GM21360 (cell line): ENCODE results near the gene PCDHA2.
"Not testable (repeated sequence)": the region's sequence is repeated elsewhere in the genome, so short reads cannot be mapped to it uniquely, and the experiment has no call there.

Experiments used
- ATAC-seq: cut with Tn5 transposase; IDR thresholded peaks from one replicate; pipeline ENCODE4 v1.9.1; 2021; ENCODE audit warnings: mild to moderate bottlenecking, moderate library complexity; ENCODE audit not compliant: unreplicated experiment

The PCDHA2 gene

DNA sequence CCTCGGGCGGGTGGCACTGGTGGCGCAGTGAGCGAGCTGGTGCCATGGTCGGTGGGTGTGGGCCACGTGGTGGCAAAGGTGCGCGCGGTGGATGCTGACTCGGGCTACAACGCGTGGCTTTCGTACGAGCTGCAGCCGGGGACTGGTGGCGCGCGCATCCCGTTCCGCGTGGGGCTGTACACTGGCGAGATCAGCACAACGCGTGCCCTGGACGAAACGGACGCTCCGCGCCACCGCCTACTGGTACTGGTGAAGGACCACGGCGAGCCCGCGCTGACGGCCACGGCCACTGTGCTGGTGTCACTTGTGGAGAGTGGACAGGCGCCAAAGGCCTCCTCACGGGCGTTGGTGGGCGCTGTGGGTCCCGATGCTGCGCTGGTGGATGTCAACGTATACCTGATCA, 14.2 kb downstream of the PCDHA2 start:
- ATAC-seq: no peak

DNA sequence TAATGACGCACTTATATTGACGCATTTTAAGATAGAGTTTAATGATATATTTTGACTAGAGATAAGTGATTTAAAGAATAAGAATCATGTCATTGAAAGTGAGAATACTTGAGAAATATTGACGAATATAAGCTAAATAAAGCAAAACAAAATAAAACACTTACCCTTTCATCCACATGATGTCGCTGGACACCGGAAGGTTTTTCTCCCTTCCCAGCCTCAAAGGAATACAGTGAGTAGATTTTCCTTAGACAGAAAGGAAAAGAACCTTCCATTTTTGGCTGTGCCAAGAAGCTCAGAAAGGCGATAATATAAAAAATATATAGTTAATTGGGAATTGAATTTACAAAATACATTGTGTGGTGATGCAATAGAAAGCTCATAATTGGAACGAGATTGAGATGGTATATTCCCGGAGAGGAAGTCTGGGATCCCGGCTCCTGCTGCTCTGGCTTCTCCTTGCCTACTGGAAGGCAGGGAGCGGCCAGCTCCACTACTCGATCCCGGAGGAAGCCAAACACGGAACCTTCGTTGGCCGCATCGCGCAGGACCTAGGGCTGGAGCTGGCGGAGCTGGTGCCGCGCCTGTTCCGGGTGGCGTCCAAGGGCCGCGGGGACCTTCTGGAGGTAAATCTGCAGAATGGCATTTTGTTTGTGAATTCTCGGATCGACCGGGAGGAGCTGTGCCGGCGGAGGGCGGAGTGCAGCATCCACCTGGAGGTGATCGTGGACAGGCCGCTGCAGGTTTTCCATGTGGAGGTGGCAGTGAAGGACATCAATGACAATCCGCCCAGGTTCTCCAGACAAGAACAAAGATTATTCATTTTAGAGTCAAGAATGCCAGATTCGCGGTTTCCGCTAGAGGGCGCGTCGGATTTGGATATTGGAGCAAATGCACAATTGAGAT, 27.0 kb downstream of the PCDHA2 start, which contains the start of gene PCDHA5:
Gene PCDHA5 (plus strand): TSS at position 239 of the 906 bp plus-strand sequence.
- no peak for ATAC-seq

DNA sequence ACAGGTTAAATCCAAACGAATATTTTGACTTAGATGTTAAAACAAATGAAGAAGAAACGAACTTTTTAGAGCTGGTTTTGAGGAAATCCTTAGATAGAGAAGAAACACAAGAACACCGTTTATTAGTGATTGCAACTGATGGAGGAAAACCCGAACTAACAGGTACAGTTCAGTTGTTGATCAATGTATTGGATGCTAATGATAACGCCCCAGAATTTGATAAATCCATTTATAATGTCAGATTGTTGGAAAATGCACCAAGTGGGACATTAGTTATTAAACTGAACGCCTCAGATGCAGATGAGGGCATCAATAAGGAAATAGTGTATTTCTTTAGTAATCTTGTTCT, 27.6 kb downstream of the PCDHA2 start:
- no peak for ATAC-seq

DNA sequence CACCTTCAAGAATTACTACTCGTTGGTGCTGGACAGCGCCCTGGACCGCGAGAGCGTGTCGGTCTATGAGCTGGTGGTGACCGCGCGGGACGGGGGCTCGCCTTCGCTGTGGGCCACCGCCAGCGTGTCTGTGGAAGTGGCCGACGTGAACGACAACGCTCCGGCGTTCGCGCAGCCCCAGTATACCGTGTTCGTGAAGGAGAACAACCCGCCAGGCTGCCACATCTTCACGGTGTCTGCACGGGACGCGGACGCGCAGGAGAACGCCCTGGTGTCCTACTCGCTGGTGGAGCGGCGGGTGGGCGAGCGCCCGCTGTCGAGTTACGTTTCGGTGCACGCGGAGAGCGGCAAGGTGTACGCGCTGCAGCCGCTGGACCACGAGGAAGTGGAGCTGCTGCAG, 28.3 kb downstream of the PCDHA2 start:
- not testable (repeated sequence) for ATAC-seq

DNA sequence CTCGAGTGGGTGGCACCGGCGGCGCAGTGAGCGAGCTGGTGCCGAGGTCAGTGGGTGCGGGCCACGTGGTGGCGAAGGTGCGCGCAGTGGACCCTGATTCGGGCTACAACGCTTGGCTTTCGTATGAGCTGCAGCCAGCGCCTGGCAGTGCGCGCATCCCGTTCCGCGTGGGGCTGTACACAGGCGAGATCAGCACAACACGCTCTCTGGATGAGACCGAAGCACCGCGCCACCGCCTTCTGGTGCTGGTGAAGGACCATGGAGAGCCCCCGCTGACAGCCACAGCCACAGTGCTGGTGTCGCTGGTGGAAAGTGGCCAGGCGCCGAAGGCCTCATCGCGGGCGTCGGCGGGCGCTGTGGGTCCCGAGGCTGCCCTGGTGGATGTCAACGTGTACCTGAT, 28.8 kb downstream of the PCDHA2 start:
- ATAC-seq: no peak

DNA sequence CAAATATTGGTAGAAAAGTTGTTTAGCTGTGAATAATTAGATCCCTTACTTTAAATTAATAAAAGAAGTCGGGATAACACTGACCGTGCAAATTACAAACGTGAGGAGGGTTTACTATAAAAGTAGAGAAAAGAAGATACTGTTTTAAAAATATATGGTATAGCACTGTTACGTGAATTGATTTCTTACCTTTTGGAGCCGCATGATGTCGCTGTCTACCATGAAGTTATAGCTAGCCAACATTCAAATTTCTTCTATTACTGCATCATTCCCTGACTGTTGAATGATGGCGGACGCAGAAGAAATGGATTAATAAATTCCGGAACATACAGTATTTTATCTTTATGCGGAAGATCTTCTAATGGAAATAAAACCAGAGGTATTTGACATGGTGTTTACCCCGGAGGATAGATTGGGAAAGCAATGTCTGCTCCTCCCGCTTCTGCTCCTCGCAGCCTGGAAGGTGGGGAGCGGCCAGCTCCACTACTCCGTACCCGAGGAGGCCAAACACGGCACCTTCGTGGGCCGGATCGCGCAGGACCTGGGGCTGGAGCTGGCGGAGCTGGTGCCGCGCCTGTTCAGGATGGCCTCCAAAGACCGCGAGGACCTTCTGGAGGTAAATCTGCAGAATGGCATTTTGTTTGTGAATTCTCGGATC, 33.2 kb downstream of the PCDHA2 start, which contains the start of gene PCDHA6:
Gene PCDHA6 (plus strand): TSS at position 257 of the 658 bp plus-strand sequence. CDS start 132 bp downstream, at position 389.
- no peak for ATAC-seq

DNA sequence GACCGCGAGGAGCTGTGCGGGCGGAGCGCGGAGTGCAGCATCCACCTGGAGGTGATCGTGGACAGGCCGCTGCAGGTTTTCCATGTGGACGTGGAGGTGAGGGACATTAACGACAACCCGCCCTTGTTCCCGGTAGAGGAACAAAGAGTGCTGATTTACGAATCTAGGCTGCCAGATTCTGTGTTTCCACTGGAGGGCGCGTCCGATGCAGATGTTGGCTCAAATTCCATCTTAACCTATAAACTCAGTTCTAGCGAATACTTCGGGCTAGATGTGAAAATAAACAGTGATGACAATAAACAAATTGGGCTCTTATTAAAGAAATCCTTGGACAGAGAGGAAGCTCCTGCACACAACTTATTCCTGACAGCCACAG, 33.7 kb downstream of the PCDHA2 start:
- no peak for ATAC-seq

DNA sequence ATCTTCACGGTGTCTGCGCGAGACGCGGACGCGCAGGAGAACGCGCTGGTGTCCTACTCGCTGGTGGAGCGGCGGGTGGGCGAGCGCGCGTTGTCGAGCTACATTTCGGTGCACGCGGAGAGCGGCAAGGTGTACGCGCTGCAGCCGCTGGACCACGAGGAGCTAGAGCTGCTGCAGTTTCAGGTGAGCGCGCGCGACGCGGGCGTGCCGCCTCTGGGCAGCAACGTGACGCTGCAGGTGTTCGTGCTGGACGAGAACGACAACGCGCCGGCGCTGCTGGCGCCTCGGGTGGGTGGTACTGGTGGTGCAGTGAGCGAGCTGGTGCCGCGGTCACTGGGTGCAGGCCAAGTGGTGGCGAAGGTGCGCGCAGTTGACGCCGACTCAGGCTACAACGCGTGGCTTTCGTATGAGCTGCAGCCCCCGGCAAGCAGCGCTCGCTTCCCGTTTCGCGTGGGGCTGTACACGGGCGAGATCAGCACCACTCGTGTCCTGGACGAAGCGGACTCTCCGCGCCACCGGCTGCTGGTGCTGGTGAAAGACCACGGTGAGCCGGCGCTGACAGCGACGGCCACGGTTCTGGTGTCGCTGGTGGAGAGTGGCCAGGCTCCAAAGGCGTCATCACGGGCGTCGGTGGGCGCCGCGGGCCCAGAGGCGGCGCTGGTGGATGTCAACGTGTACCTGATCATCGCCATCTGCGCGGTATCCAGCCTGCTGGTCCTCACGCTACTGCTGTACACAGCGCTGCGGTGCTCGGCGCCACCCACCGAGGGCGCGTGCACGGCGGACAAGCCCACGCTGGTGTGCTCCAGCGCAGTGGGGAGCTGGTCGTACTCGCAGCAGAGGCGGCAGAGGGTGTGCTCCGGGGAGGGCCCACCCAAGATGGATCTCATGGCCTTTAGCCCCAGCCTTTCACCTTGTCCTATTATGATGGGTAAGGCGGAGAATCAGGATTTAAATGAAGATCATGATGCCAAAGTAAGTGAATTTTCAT, 35.2 kb downstream of the PCDHA2 start:
- ATAC-seq: not testable (repeated sequence)

DNA sequence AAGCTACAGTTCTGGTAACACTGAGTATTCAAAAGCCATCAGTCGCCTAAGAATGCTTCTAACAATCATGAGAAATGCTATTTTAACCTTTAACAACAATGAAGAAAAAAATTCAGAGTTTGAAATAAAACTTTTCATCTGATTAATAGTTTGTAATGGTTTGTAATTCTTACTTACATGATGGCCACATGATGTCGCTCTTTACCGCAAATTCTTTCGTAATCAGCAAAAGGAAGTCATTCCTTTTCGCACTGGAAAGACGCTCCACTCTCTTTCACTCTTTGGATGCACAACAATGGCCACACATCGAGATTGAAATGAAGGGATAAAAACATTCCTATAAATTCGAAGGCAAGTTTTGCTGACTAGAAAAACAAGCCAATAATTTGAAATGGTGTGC, 39.3 kb downstream of the PCDHA2 start, which contains the start of gene PCDHA7:
Gene PCDHA7 (plus strand): TSS at position 277 of the 400 bp plus-strand sequence. CDS start 115 bp downstream, at position 392.
- no peak for ATAC-seq

DNA sequence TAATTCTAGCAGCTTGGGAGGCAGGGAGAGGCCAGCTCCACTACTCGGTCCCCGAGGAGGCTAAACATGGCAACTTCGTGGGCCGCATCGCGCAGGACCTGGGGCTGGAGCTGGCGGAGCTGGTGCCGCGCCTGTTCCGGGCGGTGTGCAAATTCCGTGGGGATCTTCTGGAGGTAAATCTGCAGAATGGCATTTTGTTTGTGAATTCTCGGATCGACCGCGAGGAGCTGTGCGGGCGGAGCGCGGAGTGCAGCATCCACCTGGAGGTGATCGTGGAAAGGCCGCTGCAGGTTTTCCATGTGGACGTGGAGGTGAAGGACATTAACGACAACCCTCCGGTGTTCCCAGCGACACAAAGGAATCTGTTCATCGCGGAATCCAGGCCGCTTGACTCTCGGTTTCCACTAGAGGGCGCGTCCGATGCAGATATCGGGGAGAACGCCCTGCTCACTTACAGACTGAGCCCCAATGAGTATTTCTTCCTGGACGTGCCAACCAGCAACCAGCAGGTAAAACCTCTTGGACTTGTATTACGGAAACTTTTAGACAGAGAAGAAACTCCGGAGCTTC, 39.9 kb downstream of the PCDHA2 start:
- ATAC-seq: not testable (repeated sequence)

DNA sequence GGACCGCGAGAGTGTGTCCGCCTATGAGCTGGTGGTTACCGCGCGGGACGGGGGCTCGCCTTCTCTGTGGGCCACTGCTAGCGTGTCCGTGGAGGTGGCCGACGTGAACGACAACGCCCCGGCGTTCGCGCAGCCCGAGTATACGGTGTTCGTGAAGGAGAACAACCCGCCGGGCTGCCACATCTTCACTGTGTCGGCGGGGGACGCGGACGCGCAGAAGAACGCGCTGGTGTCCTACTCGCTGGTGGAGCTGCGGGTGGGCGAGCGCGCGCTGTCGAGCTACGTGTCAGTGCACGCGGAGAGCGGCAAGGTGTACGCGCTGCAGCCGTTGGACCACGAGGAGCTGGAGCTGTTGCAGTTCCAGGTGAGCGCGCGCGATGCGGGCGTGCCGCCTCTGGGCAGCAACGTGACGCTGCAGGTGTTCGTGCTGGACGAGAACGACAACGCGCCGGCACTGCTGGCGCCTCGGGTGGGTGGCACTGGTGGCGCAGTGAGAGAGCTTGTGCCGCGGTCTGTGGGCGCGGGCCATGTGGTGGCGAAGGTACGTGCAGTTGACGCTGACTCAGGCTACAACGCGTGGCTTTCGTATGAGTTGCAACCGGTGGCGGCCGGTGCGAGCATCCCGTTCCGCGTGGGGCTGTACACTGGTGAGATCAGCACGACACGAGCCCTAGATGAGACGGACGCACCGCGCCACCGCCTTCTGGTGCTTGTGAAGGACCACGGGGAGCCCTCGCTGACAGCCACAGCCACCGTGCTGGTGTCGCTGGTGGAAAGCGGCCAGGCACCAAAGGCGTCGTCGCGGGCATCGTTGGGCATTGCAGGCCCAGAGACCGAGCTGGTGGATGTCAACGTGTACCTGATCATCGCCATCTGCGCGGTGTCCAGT, 41.2 kb downstream of the PCDHA2 start:
- ATAC-seq: no peak

DNA sequence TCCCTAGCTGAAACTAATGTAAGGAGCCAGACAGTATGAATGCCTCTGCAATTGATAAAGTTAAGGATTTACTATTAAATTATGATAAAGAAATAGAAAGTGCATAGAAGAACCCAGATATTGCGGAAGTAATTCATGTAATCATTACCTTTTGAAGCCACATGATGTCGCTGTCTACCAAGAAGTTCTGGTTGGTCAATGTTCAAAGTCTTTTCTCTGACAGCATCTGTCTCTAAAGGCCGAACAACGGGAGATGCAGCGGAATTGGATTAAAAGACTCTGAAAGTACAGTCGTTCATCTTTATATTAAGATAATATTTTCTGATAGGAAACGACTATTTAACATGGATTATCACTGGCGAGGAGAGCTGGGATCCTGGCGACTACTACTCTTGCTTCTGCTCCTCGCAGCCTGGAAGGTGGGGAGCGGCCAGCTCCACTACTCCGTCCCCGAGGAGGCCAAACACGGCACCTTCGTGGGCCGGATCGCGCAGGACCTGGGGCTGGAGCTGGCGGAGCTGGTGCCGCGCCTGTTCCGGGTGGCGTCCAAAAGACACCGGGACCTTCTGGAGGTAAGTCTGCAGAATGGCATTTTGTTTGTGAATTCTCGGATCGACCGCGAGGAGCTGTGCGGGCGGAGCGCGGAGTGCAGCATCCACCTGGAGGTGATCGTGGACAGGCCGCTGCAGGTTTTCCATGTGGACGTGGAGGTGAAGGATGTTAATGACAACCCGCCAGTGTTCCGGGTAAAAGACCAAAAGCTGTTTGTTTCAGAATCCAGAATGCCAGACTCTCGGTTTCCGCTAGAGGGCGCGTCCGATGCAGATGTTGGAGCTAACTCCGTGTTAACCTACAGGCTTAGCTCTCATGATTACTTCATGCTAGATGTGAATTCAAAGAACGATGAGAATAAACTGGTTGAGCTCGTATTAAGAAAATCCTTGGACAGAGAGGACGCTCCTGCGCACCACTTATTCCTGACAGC, 46.6 kb downstream of the PCDHA2 start, which contains the start of gene PCDHA8:
Gene PCDHA8 (plus strand): TSS at position 210 of the 985 bp plus-strand sequence. CDS start 135 bp downstream, at position 345.
- no peak for ATAC-seq

DNA sequence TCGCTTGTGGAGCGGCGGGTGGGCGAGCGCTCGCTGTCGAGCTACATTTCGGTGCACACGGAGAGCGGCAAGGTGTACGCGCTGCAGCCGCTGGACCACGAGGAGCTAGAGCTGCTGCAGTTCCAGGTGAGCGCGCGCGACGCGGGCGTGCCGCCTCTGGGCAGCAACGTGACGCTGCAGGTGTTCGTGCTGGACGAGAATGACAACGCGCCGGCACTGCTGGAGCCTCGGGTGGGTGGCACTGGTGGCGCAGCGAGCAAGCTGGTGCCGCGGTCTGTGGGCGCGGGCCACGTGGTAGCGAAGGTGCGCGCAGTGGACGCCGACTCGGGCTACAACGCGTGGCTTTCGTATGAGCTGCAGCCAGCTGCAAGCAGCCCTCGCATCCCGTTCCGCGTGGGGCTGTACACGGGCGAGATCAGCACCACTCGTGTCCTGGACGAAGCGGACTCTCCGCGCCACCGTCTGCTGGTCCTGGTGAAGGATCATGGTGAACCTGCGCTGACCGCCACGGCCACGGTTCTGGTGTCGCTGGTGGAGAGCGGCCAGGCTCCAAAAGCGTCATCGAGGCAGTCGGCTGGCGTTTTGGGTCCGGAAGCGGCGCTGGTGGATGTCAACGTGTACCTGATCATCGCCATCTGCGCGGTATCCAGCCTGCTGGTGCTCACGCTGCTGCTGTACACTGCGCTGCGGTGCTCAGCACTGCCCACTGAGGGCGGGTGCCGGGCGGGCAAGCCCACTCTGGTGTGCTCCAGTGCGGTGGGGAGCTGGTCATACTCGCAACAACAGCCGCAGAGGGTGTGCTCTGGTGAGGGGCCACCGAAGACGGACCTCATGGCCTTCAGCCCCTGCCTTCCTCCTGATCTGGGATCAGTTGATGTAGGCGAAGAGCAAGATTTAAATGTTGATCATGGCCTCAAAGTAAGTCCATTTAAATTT, 48.4 kb downstream of the PCDHA2 start:
- ATAC-seq: no peak
